ENCODE data around the gene BPI. TPM values are rescaled to one million over a fixed set of nuclear protein-coding genes. Genes with fewer than 3 reads are reported as not detected.
"Not testable (repeated sequence)": the region's sequence is repeated elsewhere in the genome, so short reads cannot be mapped to it uniquely, and the experiment has no call there.

The BPI gene
- polyA plus RNA-seq, 1 experiment, result 0.04 TPM

GRCh38 chr20:38275815-38276550 is 28.0 kb upstream of the BPI start:
- ChIA-PET POLR2A (interaction anchor here (0.7 to 1.0 kb wide), 2 partner anchors 15 to 192 kb away, joined by 3 read pairs; no protein-coding TSS in a partner anchor), CTCF (interaction anchor here (0.8 to 1.6 kb wide), 3 partner anchors 24 to 55 kb away, joined by 3 to 4 read pairs (median 4); no protein-coding TSS in a partner anchor)
- Histone ChIP-seq H3K27me3 (ENCODE audit: control insufficient read depth, insufficient read depth, low read length) (no peaks in the 10 kb centered on the region), H3K9me3 (ENCODE audit: control insufficient read depth, insufficient read depth, low read length) (no peaks in the 10 kb centered on the region), H3K27ac (ENCODE audit: low read depth, low read length) (peak overlapping the region; percentile 81), H3K4me3 (ENCODE audit: low read depth, low read length) (no peak overlapping the region)
- DNase-seq (ENCODE audit: low read depth, low spot score), result peak; percentile 57
- TF ChIP-seq CTCF (IDR thresholded peaks at IDR 0.05; ENCODE audit: low read depth, low read length), result no peak

GRCh38 chr20:38277285-38277684 is 26.7 kb upstream of the BPI start:
- POLR2A ChIA-PET, result no interaction called here
- Histone ChIP-seq H3K9me3 (ENCODE audit: control insufficient read depth, insufficient read depth, low read length) (peaks cover 5% of the 10 kb centered on the region), H3K27me3 (ENCODE audit: control insufficient read depth, insufficient read depth, low read length) (no peaks in the 10 kb centered on the region), H3K4me3 (ENCODE audit: low read depth, low read length) (no peak overlapping the region), H3K27ac (ENCODE audit: low read depth, low read length) (no peak overlapping the region)
- TF ChIP-seq CTCF (IDR thresholded peaks at IDR 0.05; ENCODE audit: low read depth, low read length), result no peak
- DNase-seq (ENCODE audit: low read depth, low spot score), result no peak
- CTCF ChIA-PET, result no interaction called here

GRCh38 chr20:38277691-38278090 is 26.3 kb upstream of the BPI start:
- no peak for TF ChIP-seq CTCF (IDR thresholded peaks at IDR 0.05; ENCODE audit: low read depth, low read length)
- ChIA-PET CTCF (no interaction called here), POLR2A (no interaction called here)
- no peaks in the 10 kb centered on the region for H3K27me3 ChIP-seq (ENCODE audit: control insufficient read depth, insufficient read depth, low read length)
- DNase-seq (ENCODE audit: low read depth, low spot score), result no peak
- peaks cover 5% of the 10 kb centered on the region for H3K9me3 ChIP-seq (ENCODE audit: control insufficient read depth, insufficient read depth, low read length)
- H3K27ac ChIP-seq (ENCODE audit: low read depth, low read length), result no peak overlapping the region
- no peak overlapping the region for H3K4me3 ChIP-seq (ENCODE audit: low read depth, low read length)

- ChIA-PET POLR2A (interaction anchor here (0.5 kb wide), 1 partner anchor 146 kb away, joined by 14 read pairs; no protein-coding TSS in a partner anchor), CTCF (interaction anchor here (1.2 kb wide), 1 partner anchor 13 kb away, joined by 3 read pairs; no protein-coding TSS in a partner anchor)
- no peak for DNase-seq (ENCODE audit: low read depth, low spot score)
- Histone ChIP-seq H3K27me3 (ENCODE audit: control insufficient read depth, insufficient read depth, low read length) (no peaks in the 10 kb centered on the region), H3K27ac (ENCODE audit: low read depth, low read length) (no peak overlapping the region), H3K9me3 (ENCODE audit: control insufficient read depth, insufficient read depth, low read length) (peaks cover 5% of the 10 kb centered on the region), H3K4me3 (ENCODE audit: low read depth, low read length) (no peak overlapping the region)
- TF ChIP-seq CTCF (IDR thresholded peaks at IDR 0.05; ENCODE audit: low read depth, low read length), result no peak
These were observed 25.8 kb upstream of the BPI start for GRCh38 chr20:38278131-38278530.

GRCh38 chr20:38278763-38279162 is 25.2 kb upstream of the BPI start:
- Histone ChIP-seq H3K9me3 (ENCODE audit: control insufficient read depth, insufficient read depth, low read length) (peaks cover 5% of the 10 kb centered on the region), H3K27me3 (ENCODE audit: control insufficient read depth, insufficient read depth, low read length) (no peaks in the 10 kb centered on the region), H3K4me3 (ENCODE audit: low read depth, low read length) (no peak overlapping the region), H3K27ac (ENCODE audit: low read depth, low read length) (no peak overlapping the region)
- ChIA-PET CTCF (interaction anchor here (1.2 kb wide), 1 partner anchor 12 kb away, joined by 3 read pairs; no protein-coding TSS in a partner anchor), POLR2A (interaction anchor here (0.5 kb wide), 1 partner anchor 147 kb away, joined by 14 read pairs; no protein-coding TSS in a partner anchor)
- no peak for TF ChIP-seq CTCF (IDR thresholded peaks at IDR 0.05; ENCODE audit: low read depth, low read length)
- DNase-seq (ENCODE audit: low read depth, low spot score), result no peak

- POLR2A ChIA-PET; H3K27me3 ChIP-seq (ENCODE audit: control insufficient read depth, insufficient read depth, low read length); H3K4me3 ChIP-seq (ENCODE audit: low read depth, low read length); H3K27ac ChIP-seq (ENCODE audit: low read depth, low read length); CTCF ChIA-PET; DNase-seq (ENCODE audit: low read depth, low spot score): not testable (repeated sequence)
- H3K9me3 ChIP-seq (ENCODE audit: control insufficient read depth, insufficient read depth, low read length), result peaks cover 11% of the 10 kb centered on the region
These were observed 22.6 kb upstream of the BPI start for GRCh38 chr20:38281176-38281915.

All from AG04450 (cell line).